ENCODE measurements around the gene FEZ2. TPM values are rescaled to one million over a fixed set of nuclear protein-coding genes. Genes with fewer than 3 reads are reported as not detected.

The FEZ2 gene
- total RNA-seq, 4 donors from 2014 or later = 27.9 to 66.6 (median 39.7) TPM

- no peaks in the 10 kb centered on the region for H3K36me3 ChIP-seq
- no peak overlapping the region for H3K27ac ChIP-seq
- intact Hi-C loops (cut with DNase I; ENCODE audit: low total_unique reads) = no loop called here
- H3K4me1 ChIP-seq = no peaks in the 10 kb centered on the region
- no peaks in the 10 kb centered on the region for H3K9me3 ChIP-seq
- no peak for TF ChIP-seq POLR2A (IDR thresholded peaks at IDR 0.05)
- no peak for TF ChIP-seq CTCF (IDR thresholded peaks at IDR 0.05)
- no peak overlapping the region for H3K4me3 ChIP-seq
- H3K27me3 ChIP-seq = no peaks in the 10 kb centered on the region
- DNase-seq = no peak
Observed at GRCh38 chr2:36626071-36626470, 28.1 kb upstream of the FEZ2 start.

GRCh38 chr2:36625304-36625703 lies 27.3 kb upstream of the FEZ2 start:
- no peaks in the 10 kb centered on the region for H3K9me3 ChIP-seq
- DNase-seq = no peak
- no peak overlapping the region for H3K4me3 ChIP-seq
- H3K36me3 ChIP-seq = no peaks in the 10 kb centered on the region
- no peak for TF ChIP-seq CTCF (IDR thresholded peaks at IDR 0.05)
- no peak for TF ChIP-seq POLR2A (IDR thresholded peaks at IDR 0.05)
- intact Hi-C loops (cut with DNase I; ENCODE audit: low total_unique reads) = no loop called here
- H3K27ac ChIP-seq = no peak overlapping the region
- no peaks in the 10 kb centered on the region for H3K4me1 ChIP-seq
- H3K27me3 ChIP-seq = no peaks in the 10 kb centered on the region

- no peak for DNase-seq
- no peak for TF ChIP-seq POLR2A (IDR thresholded peaks at IDR 0.05)
- Histone ChIP-seq H3K4me1 (no peaks in the 10 kb centered on the region), H3K9me3 (no peaks in the 10 kb centered on the region), H3K36me3 (no peaks in the 10 kb centered on the region), H3K27ac (no peak overlapping the region), H3K27me3 (no peaks in the 10 kb centered on the region), H3K4me3 (no peak overlapping the region)
- intact Hi-C loops (cut with DNase I; ENCODE audit: low total_unique reads) = no loop called here
Observed at GRCh38 chr2:36620321-36620720, 22.4 kb upstream of the FEZ2 start.

GRCh38 chr2:36618381-36618780 lies 20.4 kb upstream of the FEZ2 start:
- Histone ChIP-seq H3K27ac (no peak overlapping the region), H3K27me3 (no peaks in the 10 kb centered on the region), H3K4me1 (no peaks in the 10 kb centered on the region), H3K36me3 (no peaks in the 10 kb centered on the region), H3K9me3 (no peaks in the 10 kb centered on the region), H3K4me3 (no peak overlapping the region)
- no peak for DNase-seq
- intact Hi-C loops (cut with DNase I; ENCODE audit: low total_unique reads) = no loop called here
- TF ChIP-seq CTCF (IDR thresholded peaks at IDR 0.05) = no peak
- no peak for TF ChIP-seq POLR2A (IDR thresholded peaks at IDR 0.05)

- Histone ChIP-seq H3K27me3 (no peaks in the 10 kb centered on the region), H3K4me1 (no peaks in the 10 kb centered on the region), H3K4me3 (no peak overlapping the region), H3K27ac (no peak overlapping the region), H3K9me3 (no peaks in the 10 kb centered on the region), H3K36me3 (no peaks in the 10 kb centered on the region)
- no peak for DNase-seq
- intact Hi-C loops (cut with DNase I; ENCODE audit: low total_unique reads) = no loop called here
- TF ChIP-seq CTCF (IDR thresholded peaks at IDR 0.05) = no peak
- TF ChIP-seq POLR2A (IDR thresholded peaks at IDR 0.05) = no peak
Observed at GRCh38 chr2:36616947-36617346, 19.0 kb upstream of the FEZ2 start.

- Histone ChIP-seq H3K27me3 (no peaks in the 10 kb centered on the region), H3K4me1 (no peaks in the 10 kb centered on the region), H3K4me3 (no peak overlapping the region), H3K9me3 (no peaks in the 10 kb centered on the region), H3K27ac (no peak overlapping the region), H3K36me3 (no peaks in the 10 kb centered on the region)
- intact Hi-C loops (cut with DNase I; ENCODE audit: low total_unique reads) = no loop called here
- no peak for DNase-seq
- TF ChIP-seq CTCF (IDR thresholded peaks at IDR 0.05) (no peak), POLR2A (IDR thresholded peaks at IDR 0.05) (no peak)
Observed at GRCh38 chr2:36615222-36615621, 17.3 kb upstream of the FEZ2 start.
